AG09309 (cell line): Measurements from ENCODE around the gene PLXNA2.

Experiments used
- DNase-seq: peaks from one replicate; pipeline ENCODE4 v3.0.0-alpha.2; 2010; ENCODE audit warnings: low read depth
- H3K4me3 ChIP-seq: 2 replicates; pipeline ENCODE4 v1.5.1; 2011; ENCODE audit warnings: mild to moderate bottlenecking, low read depth, low read length, moderate library complexity; ENCODE audit not compliant: control insufficient read depth
- TF ChIP-seq, protein P1 (sequence below): IDR thresholded peaks from 2 replicates; pipeline ENCODE4 v1.5.1; 2011; ENCODE audit warnings: mild to moderate bottlenecking, low read depth, low read length, inconsistent platforms; ENCODE audit not compliant: insufficient read depth, control insufficient read depth; ENCODE audit errors: missing control alignments

PLXNA2 gene

DNA sequence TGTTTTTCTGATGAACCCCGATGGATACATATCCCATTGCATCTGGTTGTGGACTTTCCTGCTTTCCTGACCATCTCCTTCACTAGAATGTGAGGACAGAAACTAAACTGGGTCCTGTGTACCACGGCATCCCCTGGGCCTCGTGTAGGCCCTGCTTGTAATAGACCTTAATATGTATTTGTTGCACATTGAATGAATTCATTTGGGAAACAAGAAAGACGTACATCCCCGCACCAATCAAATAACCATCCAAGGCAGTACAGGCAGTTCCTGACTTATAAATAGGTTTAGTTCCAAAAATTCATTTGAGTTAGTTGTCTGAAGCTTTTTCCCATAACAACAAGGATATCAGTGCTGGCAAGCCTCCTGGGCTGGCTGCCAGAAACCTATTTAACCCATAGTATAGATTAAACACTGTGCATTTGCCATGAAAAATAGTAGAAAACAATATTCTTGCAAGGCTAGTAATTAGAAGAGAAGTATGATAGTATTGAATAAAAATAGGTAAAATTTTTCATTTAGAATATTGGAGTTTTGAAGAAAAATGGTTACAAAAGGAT lies 251.4 kb downstream of the PLXNA2 start:
- TF ChIP-seq, protein P1, sequence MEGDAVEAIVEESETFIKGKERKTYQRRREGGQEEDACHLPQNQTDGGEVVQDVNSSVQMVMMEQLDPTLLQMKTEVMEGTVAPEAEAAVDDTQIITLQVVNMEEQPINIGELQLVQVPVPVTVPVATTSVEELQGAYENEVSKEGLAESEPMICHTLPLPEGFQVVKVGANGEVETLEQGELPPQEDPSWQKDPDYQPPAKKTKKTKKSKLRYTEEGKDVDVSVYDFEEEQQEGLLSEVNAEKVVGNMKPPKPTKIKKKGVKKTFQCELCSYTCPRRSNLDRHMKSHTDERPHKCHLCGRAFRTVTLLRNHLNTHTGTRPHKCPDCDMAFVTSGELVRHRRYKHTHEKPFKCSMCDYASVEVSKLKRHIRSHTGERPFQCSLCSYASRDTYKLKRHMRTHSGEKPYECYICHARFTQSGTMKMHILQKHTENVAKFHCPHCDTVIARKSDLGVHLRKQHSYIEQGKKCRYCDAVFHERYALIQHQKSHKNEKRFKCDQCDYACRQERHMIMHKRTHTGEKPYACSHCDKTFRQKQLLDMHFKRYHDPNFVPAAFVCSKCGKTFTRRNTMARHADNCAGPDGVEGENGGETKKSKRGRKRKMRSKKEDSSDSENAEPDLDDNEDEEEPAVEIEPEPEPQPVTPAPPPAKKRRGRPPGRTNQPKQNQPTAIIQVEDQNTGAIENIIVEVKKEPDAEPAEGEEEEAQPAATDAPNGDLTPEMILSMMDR = no peak
- H3K4me3 ChIP-seq = no peak overlapping the region
- DNase-seq = no peak

DNA sequence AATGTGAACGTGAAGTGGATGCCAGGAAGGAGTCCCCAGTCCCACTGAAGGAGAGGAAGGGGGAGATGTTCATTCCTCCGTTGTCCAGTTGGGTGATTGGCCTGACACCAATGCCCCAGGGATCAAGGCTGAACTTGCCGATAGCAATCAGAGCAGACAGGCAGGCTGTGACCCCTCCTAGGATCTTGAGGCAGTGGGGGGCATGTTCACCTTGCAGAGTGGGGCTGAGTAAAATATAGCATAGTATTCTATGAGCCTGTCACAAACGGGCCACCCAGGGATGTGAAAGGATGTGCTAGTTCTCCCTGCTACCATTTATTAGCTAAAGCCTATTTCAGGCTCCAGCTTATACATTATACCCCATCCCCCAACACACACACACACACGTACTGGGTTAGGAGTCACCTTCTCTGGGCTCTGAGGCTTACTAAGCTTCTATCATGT lies 252.6 kb downstream of the PLXNA2 start:
- DNase-seq = no peak
- TF ChIP-seq, protein P1 = no peak
- no peak overlapping the region for H3K4me3 ChIP-seq

DNA sequence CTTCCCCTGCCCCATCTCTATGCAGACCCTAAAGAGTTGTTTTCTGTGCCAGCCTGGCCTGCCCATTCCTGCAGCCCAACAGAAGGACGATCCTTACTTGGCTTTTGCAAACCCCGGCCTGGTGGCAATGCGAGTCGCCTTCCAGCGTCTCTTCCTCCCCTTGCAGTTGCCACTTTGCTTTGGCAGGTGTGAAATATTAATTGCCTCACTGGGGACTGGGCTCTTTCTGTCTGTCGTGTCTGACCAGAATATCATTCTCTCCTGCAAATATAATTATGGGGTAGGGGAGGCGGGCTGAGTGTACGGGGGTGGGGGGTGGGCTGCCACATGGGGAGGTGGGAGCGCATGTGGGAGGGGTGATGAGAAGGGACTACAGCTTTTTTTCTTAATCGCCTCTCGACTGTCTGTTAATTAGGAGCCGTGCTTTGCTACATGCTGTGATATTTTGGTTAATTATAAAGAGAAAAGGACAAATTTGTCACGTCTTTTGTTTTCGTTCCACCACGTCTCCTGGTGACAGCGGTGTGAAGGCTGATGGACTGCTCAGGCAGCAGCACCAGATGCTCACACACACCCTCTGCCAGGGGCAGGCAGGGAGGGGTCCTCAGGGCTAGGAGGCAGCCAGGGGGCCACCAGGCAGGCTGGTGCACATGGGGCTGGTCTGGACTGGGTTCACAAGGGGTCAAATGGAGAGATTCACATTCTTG lies 253.2 kb downstream of the PLXNA2 start:
- TF ChIP-seq, protein P1 = no peak

DNA sequence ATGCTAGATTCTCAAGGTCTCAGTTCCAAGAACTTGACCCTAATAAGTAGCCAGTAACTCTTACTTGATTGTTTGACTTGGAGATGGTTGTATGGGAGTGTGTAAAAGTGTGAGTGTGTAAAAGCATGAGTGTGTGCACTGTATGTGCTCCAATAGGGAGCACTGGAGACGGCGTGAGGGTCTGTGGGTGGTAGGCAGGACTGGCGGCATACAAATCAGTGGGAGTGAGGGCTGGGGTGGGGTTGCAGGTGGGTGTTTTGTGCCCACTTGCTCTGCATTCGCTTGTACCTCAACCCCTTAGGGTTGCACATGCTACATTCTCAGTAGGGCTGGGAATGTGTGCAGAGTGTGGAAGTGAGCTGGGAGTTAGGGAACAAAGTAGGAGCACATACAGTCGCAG lies 253.7 kb downstream of the PLXNA2 start:
- no peak for DNase-seq
- no peak overlapping the region for H3K4me3 ChIP-seq
- TF ChIP-seq, protein P1 = no peak

More for the DNA sequence above, 253.2 kb downstream of the PLXNA2 start:
- no peak overlapping the region for H3K4me3 ChIP-seq
- DNase-seq = no peak

DNA sequence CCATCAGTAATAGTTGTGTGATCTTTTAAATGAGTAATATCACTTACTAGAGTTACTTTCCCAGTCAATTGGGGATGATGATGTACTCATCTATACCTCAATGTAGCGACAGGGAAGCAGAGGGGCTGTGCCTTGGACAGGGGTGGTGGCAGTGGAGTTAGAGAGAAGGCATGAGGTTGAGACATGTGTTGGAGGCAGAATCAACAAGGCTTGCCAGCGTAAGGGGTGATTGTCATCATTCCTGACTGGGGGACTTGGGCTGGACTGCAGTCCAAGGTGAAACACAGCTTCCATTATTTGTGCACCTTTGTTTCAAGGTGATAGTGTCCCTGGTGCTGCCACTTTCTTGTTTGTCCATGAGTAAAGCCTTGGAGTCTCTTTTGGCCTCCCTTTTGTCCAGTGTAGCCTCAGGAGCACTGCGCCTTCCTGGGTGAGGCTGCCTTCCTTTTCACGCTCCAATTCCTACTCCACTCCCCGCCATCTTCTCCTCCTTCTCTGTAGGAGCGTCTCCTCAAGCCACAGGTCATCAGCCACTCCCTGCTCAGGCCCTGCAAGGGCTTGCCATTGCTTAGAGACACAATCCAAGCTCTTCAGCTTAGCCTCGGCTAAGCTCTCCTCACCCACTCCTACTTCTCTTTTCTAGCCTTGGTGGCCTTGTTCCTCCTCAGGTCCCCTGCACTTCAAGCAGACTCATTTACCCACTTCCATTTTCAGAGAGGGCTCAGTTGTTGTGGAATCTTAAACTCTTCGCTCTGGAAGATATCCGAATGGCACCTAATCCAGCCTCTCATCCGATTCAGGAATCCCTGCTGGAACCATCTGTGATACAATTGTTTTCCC lies 255.6 kb downstream of the PLXNA2 start:
- TF ChIP-seq, protein P1 = no peak
- H3K4me3 ChIP-seq = no peak overlapping the region
- DNase-seq = no peak

DNA sequence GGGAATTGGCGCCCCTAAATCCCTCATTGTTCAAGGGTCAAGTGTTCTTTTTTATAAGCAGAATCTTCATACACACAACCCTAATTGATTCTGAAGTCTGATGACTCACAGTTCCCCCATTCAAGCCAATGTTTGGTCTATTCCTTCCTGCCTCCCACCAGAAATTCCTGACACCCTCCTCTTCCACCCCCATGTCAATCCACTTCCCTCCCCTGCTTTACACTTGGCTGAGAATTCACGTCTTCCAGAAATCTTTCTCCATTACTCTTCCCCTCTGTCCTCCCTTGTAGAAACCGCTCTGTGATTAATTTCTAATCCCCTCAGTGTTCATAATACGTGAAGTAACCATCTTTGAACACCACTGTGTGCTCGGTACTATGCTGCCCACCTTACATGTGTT lies 257.0 kb downstream of the PLXNA2 start:
- TF ChIP-seq, protein P1 = no peak
- no peak overlapping the region for H3K4me3 ChIP-seq
- no peak for DNase-seq
